GM18499 (cell line): ENCODE measurements around the gene LBX2.
"Not testable (repeated sequence)": the region's sequence is repeated elsewhere in the genome, so short reads cannot be mapped to it uniquely, and the experiment has no call there.

ENCODE experiments used
- ATAC-seq: cut with Tn5 transposase; IDR thresholded peaks from one replicate; pipeline ENCODE4 v1.9.1; 2021; ENCODE audit warnings: moderate number of reproducible peaks; ENCODE audit not compliant: insufficient read depth, unreplicated experiment

The LBX2 gene

DNA sequence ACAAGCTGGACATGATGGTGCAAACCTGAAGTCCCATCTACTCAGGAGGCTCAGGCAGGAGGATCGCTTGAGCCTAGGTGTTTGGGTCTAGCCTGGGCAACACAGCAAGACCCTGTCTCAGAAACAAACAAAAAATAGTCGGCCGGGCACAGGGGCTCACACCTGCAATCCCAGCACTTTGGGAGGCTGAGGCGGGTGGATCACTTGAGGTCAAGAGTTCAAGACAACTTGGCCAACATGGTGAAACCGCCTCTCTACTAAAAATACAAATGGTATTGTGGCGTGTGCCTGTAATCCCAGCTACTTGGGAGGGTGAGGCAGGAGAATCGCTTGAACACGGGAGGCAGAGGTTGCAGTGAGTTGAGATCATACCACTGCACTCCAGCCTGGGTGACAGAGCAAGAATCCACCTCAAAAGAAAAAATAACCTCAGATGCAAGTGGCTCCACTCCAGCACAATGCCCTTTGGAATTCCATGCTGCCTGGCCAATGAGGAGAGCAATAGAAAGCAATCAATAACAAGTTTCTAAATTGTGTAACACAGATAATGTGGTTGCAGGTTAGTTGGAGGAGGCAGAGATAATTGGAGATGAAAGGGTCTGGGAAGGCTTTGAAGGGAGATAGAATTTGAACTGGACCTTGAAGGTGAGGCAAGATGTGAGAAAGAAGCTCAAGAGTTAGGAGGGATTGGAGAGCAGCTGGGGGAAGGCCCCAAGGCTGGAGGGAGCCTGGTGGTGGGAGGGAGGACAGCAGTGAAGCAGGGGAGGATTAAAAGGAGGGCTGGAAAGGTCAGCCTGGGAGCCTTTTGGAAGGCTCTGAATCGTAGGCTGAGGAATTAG is 10.5 kb downstream of the LBX2 start:
- no peak for ATAC-seq

DNA sequence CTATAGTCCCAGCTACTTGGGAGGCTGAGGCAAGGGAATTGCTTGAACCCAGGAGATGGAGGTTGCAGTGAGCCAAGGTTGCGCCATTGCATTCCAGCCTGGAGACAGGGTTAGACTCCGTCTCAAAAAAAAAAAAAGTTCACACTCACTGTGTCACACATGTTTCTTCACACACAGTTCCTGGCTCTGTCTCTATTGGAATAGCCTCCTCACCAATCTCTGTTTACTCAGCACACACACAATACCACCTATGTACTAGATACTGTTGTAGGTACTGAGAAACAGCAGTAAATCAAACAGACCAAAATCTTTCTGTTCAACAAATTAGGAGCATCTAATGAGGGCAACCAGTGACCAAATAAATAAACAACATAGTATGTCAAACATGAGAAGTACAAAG is 13.3 kb downstream of the LBX2 start:
- ATAC-seq: no peak

DNA sequence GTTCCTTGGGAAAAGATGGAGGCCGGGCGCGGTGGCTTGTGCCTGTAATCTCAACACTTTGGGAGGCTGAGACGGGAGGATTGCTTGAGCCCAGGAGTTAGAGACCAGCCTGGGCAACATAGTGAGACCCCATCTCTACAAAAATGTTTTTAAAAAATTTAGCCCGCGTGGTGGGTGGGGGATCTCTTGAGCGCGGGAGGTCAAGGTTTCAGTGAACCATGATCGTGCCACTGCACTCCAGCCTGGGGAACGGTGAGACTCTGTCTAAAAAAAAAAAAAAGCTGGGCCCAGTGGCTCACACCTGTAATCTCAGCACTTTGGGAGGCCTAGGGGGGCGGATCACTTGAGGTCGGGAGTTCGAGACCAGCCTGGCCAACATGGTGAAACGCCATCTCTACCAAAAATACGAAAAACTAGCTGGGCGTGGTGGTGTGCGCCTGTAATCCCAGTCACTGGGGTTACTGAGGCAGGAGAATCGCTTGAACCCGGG is 15.7 kb downstream of the LBX2 start:
- ATAC-seq: not testable (repeated sequence)

DNA sequence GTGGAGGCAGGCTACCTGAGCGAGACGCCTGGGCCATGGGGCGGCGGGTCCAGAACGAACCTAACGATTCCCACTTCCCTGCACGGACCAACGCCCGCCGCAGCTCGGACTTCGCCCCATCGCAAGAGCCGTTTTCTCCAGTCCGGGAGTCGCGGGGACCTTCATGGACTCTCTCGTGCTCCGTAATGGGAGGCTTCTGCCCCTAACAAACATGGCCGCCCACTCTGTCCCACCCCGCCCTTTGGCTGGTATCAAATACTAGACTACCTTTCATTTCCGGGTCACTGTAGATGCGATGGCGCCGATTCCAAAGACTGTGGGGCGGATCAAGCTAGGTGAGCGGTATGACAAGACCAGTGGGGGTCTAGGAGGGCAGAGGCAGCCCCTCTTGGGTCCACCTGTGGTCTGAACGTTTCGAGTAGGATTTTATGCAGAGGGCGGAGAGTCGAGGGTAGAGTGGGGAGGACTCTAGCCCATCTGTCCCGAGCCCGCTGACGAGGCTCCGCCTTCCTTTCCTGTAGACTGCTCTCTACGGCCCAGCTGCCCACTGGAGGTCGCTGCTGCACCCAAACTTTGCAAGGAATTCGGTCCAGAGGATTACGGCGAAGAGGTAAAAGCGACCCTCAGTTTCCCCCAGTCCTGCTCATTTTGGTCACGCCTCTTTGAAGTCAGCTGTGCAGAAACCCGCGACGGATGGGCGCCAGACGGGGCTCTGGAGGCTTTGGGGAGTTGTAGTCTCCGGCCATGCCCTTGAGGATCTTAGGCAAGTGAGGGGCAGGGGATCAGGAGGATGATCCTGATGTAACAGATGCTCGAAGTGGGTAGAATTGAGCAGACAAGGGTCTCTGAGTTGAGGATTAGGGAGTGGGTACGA is 16.4 kb downstream of the LBX2 start, which contains the start of the genes CCDC142 and TTC31:
TSS of gene CCDC142 (minus strand) at position 198 of the 874 bp plus-strand sequence. CDS start at position 37, 161 bp downstream.
TSS of gene TTC31 (plus strand) at position 281 of the 874 bp plus-strand sequence. CDS start at position 296, 15 bp downstream.
- ATAC-seq: peak; percentile 70

DNA sequence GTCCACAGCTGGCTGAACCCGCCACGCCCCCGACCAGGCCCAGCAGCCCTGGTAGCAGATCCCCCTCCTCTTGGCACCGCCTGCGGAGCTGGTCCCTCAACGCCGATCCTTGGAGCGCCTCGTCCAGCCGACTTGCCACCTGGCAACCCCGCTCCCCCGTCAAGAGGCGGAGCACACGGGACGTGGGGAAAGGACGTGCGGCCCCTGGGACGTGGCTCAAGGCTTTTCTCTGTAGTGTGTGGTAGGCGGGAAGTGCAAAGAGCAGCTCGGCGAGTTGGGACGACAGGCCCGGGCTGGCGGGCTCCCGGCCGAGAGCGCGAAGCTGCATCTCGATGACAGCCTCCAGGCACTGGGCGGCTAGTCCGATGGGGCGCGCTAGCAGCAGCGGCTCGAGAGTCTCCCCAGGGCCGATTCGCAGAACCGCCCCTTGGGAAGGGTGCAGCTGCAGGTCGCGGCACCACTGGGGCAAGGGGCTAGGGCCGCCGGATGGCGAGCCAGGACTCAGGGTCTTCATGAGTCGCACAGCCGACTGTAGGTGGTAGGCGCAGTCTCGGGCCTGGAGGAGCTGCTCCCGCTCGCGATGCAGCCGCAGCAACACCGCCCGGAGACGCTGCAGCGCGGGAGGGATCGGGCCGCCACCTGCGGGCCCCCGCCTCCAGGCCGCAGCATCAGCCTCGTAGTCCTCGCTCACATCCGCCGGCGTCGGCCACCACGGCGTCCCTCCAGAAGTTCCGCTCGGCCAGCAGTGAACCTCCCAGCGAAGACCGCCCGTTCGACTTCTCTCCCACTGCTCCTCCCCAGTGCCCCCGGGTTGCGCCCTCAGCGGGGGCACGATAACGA is 17.2 kb downstream of the LBX2 start:
- peak; percentile 15 for ATAC-seq

DNA sequence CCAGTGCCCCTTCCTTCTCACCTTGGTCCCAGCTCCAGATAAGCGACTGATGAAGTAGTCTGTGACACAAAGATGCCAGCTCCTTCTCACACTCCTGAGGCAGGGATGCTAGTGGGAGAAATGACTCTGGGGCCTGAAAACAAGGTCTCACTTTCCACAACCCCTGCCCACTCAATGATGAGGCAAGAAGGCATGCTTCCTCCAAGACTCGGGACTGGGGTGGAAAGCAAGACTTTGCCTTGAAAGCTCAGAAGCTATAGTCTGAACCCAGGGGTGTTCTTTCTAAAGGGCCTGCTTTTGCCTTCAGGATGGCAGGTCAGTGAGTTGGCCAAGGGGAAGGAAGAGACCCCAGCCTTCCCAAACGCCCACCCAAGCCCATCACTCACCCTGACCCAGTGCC is 18.0 kb downstream of the LBX2 start:
- ATAC-seq: no peak

DNA sequence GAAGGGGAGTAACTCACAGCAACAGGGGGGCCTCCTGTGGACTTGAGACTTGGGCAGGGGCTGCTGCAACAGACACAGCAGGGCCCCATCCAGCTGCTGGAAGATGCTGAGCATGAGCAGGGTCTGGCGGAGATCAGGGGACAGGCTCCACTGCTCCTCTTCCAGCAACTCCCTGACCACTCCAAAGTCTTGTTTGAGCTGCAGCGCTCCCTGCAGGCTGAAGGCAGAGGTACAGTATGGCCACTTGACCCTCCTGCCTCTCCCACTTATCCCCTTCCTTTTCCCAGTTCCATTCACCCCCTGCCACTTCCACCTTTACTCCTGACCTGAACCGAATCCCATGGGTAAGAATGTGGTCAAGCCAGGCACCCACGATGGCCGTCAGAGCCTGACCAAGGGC is 24.5 kb downstream of the LBX2 start:
- no peak for ATAC-seq

DNA sequence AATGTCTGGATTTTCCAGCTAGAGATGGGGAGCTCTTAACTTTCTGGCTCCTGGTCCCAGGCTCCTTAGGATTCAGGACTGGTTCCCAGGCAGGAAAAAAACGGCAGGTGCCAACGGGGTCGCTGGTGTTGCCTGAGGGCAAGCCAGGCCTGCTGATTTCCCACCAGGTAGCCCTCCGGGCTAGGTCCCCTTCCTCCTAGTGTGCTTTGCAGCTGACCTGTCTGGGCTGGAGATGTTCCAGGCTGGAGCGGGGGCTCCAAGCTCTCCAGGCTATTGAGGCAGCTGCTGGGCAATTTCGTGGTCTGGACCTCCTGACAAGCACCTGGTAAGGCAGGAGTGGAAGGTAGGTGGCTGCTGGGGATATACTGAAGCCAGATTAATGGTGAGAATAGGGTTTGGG is 24.9 kb downstream of the LBX2 start:
- ATAC-seq: no peak

DNA sequence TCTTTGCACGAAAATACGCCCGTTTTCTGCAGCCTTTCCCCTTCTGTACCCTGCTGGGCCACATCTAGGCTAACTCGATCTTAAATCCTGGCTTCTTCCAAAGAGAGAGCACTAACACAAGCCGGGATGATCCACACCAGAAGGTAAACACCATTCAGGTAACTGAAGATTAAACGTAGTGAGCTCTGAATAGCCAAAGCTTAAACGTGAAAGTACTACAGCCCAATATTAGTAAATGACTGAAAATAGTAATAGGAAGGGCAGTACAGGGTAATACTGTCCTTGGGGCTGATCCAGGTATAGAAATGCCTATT is 26.5 kb downstream of the LBX2 start:
- ATAC-seq: peak; percentile 6

DNA sequence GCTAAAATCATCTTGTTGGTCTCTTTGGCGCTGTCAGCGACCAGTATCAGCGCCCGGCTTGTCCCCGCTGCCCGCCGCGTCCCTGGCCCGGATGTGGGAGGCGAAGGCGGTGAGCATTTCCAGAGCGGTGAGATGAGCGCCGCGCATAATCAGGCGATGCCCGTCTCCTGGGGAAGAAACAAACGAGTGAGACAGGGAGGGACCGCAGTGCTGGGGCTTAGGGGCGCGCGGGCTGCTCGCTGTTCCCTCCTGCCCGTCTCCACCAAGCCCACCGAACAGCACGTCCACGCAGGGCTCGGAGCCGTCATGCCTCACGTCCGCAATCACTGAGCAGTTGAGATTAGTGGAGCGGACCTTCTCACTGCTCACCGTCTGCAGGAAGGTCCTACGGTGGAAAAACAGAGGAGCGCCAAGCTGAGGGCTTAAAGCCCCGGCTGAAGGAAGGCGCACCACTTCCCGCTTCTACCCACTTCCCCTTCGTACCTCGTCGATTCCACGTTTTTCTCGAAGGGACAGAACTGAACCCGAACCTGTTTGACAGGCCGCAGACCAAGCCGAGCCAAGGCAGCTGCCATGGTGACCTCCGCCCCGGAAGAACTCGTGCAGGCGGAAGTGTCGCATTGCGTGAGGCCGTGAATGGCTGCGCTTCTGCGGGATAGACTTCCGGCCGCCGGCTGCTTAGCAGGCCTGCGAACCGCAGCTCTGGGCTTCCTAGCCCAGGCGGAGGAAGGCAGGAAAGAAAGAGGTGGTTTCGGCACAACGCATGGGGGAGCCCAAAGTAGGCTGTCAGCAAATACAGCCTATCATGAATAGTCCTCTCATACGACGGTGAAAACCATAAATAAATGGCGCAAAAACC is 27.1 kb downstream of the LBX2 start, which contains the start of gene MRPL53:
TSS of gene MRPL53 (minus strand) at position 595 of the 859 bp plus-strand sequence. CDS start at position 575, 20 bp downstream.
- peak; percentile 43 for ATAC-seq

DNA sequence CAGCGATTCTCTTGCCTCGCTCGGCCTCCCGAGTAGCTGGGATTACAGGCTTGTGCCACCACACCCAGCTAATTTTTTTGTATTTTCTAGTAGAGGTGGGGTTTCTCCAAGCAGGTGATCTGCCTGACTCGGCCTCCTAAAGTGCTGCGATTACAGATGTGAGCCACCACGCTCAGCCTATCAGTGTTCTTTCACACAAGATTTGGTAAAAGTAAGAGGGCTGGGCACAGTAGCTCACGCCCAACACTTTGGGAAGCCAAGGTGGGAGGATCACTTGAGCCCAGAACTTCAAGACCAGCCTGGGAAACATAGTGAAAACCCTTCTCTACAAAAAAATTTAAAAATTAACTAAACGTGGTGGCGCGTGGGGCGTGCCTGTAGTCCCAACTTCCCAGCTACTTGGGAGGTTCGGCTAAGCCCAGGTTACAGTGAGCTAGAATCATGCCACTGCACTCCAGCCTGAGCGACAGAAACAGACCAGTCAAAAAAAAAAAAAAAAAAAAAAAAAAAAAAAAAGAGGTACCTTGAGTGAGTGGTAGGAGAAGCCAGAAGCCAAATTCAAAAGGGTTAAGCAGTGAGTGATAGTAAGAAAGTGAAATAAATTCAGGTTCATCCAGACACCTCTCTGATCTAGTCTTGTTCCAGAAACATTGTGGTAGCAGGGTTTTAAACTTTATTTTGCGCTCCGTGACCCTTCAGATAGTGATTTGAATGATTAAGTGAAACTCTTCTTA is 27.9 kb downstream of the LBX2 start:
- no peak for ATAC-seq

DNA sequence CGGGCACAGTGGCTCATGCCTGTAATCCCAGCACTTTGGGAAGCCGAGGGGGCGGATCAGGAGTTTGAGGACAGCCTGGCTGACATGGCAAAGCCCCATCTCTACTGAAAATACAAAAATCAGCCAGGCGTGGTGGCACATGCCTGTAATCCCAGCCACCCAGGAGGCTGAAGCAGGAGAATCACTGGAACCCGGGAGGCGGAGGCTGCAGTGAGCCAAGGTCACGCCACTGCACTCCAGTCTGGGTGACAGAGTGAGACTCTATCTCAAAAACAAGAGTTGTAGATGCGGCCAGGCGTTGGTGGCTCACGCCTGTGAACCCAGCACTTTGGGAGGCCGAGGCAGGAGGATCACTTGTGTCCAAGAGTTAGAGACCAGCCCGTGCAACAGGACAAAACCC is 28.7 kb downstream of the LBX2 start:
- not testable (repeated sequence) for ATAC-seq

DNA sequence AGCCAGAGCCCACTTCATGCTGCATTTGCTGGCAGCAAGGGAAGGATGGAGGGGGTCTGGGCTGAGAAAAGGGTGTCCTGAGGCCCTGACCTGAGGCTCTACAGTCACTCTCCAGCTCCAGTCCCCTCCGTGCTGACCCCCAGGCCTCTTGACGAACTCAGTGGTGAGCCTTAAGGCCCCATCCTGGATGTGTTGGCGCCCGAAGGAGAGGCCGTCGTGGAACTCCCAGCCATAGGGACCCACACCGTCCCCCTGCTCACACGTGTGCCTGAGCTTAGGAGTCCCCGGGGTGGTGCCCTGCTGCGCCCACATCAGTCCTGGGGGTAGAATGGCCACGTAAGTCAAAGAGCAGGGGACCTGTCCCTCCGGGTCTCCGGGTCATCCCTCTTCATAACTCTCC is 35.0 kb downstream of the LBX2 start:
- no peak for ATAC-seq

DNA sequence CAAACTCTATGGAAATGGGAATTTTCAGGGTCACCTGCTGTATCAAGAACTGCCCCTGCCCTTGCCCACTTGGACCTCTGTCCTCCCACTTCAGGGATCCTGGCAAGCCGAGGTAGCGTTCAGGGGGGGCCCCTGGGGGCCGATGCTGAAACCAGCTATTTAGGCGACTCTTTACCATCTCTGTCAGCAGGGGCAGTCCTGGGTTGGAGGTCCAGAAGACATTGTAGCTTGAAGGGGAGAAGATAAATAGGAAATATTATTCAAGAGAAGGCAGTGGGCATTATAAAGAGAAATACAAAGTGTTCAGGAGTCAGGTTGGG is 36.7 kb downstream of the LBX2 start:
- no peak for ATAC-seq

DNA sequence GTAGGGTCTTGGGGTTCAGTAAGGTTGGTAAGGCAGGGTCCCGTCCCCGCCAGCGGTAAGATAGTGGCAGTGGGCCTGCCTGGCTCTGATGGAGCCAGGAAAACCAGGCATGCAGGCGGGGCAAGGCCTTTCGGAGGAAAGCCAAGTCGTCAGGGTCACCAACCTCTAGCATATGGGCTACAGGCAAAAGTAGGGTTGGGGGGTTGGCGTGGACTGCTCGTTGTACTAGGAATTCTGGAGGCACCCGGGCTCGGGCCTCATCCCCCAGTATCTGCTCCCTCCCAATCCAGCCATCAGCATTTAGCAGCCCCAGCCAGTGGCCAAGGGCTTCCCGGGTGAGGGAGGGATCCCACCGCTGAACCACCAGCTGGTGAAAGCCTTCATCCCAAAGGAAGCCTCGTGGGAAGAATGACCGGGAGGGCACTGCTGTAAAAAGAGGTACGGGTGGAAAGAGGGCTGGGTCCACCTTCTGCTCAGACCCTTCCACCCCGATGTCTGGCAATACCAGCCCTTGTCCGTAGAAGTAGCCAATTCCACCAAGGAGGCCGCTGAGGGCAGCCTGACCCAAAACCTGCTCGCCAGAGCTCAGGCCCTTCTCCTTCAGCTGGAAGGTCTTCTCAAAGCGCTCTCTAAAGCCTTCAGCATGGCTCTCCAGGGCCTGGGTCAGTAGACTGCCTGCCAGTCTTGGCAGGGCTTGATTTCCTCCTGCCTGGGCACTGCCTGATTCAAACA is 37.2 kb downstream of the LBX2 start:
- ATAC-seq: no peak

DNA sequence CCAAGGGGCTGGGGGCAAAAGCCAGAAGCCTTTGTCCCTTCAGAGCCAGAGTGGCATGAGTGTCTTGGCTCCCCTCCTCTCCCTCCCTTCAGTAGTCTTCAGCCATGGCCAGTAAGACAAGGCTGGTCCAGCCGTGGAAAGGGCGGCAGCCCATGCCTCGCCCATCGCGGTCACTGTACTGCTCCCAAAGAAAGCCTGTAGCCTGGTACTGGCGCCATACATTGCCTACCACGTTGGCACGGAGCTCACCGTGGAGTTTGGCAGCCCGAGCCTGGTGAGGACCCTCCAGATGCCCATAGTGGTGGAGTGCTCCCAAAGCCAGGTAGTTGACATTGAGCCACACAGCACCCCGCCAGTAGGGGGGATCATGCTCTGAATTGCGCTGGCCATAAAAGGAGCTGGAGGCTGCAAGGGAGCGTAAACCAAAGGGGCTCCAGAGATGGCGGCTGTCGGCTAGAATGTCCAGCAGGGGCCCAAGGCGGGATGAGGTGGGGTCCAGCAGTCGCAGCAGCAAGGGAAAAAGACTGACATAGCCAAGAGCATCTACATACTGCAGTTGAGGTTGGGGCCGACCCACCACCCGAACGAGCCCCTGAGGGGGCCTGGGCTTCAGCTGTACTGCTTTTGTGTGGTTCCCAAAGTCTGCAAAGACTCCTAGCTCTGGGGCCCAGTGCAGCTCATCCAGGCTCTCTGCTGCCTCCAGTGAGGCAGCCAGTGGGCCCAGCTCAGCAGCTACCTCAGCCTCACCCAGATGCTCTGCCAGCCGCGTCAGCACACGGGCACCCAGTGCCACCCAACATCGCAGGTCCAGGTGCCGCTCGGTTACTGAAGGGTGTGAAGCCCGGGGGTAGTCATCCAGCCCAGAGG is 38.0 kb downstream of the LBX2 start:
- ATAC-seq: no peak

DNA sequence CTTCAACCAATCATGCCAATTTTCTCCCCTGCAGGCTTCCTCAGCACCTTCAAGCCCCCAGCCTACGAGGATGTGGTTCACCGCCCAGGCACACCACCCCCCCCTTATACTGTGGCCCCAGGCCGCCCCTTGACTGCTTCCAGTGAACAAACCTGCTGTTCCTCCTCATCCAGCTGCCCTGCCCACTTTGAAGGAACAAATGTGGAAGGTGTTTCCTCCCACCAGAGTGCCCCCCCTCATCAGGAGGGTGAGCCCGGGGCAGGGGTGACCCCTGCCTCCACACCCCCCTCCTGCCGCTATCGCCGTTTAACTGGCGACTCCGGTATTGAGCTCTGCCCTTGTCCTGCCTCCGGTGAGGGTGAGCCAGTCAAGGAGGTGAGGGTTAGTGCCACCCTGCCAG is 39.2 kb downstream of the LBX2 start:
- ATAC-seq: not testable (repeated sequence)
